Activated CD8-positive, alpha-beta memory T cell treated with anti-CD3 and anti-CD28 coated beads, Interleukin-2, amount 10 ng/mL, durations not matched to agents 7 days and 5 days (primary cell): ENCODE data around the gene IGFALS. TPM values are rescaled to one million over a fixed set of nuclear protein-coding genes. Genes with fewer than 3 reads are reported as not detected.

ENCODE experiments used
- ATAC-seq: fragments of 150-1000 bp; cut with Tn5 transposase; one replicate; pipeline ENCODE4 v1.10.0; 2021; ENCODE audit warnings: moderate library complexity
- CTCF ChIA-PET: fragments of 350-600 bp; sonication (Branson Sonifier 250); formaldehyde crosslinking; loops from one replicate; lab custom pipeline; 2021; ENCODE audit warnings: antibody characterized with exemption; lab: Charles Lee
- DNase-seq: peaks from one replicate; pipeline ENCODE4 v3.0.0-alpha.2; 2020
- H3K27ac Mint-ChIP-seq: one replicate; pipeline ENCODE4 v1.8.0; 2021; ENCODE audit warnings: mild to moderate bottlenecking, mixed read lengths
- H3K27me3 Mint-ChIP-seq: one replicate; pipeline ENCODE4 v1.8.0; 2021; ENCODE audit warnings: mixed read lengths
- H3K36me3 Mint-ChIP-seq: one replicate; pipeline ENCODE4 v1.8.0; 2021; ENCODE audit warnings: mild to moderate bottlenecking, mixed read lengths
- H3K4me1 Mint-ChIP-seq: one replicate; pipeline ENCODE4 v1.8.0; 2021; ENCODE audit warnings: mixed read lengths
- H3K4me3 Mint-ChIP-seq: one replicate; pipeline ENCODE4 v1.8.0; 2021; ENCODE audit warnings: mild to moderate bottlenecking, moderate library complexity, mixed read lengths
- H3K9me3 Mint-ChIP-seq: one replicate; pipeline ENCODE4 v1.8.0; 2022; ENCODE audit warnings: low read depth, mixed read lengths
- total RNA-seq, 2 experiments: library from RNA; stranded (reverse); gene quantifications; one replicate each; pipeline ENCODE4 v1.2.3, GENCODE V29; 2021

The IGFALS gene
- total RNA-seq, 2 experiments from 2014 or later, result not detected

- Mint-ChIP-seq H3K27me3 (no peaks in the 10 kb centered on the region), H3K9me3 (no peaks in the 10 kb centered on the region), H3K4me3 (no peak overlapping the region), H3K27ac (no peak overlapping the region), H3K36me3 (no peaks in the 10 kb centered on the region), H3K4me1 (no peaks in the 10 kb centered on the region)
- ATAC-seq (no peak), DNase-seq (no peak)
- CTCF ChIA-PET, result no interaction called here
These were observed 2.8 kb downstream of the IGFALS start for GRCh38 chr16:1790611-1791255.

- Mint-ChIP-seq H3K4me3 (no peak overlapping the region), H3K27me3 (no peaks in the 10 kb centered on the region), H3K4me1 (no peaks in the 10 kb centered on the region), H3K27ac (no peak overlapping the region), H3K36me3 (no peaks in the 10 kb centered on the region), H3K9me3 (no peaks in the 10 kb centered on the region)
- ATAC-seq, result no peak
- no peak for DNase-seq
- CTCF ChIA-PET, result no interaction called here
These were observed 3.3 kb downstream of the IGFALS start for GRCh38 chr16:1790261-1790610.

DNA sequence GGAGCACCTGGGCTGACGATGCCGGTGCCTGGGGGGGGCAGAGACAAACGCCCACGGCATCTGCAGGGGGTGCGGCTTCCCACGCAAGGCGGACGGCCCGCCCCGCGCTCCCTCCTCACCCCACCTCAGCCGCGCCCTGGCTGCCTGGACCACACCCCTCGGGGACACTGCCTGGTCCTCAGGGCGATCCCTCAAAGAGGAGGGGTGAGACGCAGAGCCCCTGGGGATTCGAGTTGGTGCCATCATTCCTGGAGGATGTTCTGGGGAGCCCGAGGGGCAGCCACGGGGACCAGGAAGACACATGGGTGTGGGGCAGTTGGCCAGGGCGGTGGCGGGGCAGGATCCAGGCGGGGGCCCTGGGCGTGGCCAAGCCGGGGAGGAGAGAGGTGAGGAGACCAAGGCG, 3.9 kb downstream of the IGFALS start:
- no peaks in the 10 kb centered on the region for H3K27me3 Mint-ChIP-seq
- DNase-seq (no peak), ATAC-seq (no peak)
- peaks cover 2% of the 10 kb centered on the region for H3K4me1 Mint-ChIP-seq
- no peaks in the 10 kb centered on the region for H3K36me3 Mint-ChIP-seq
- CTCF ChIA-PET, result no interaction called here
- H3K9me3 Mint-ChIP-seq, result no peaks in the 10 kb centered on the region
- no peak overlapping the region for H3K4me3 Mint-ChIP-seq
- H3K27ac Mint-ChIP-seq, result no peak overlapping the region

DNA sequence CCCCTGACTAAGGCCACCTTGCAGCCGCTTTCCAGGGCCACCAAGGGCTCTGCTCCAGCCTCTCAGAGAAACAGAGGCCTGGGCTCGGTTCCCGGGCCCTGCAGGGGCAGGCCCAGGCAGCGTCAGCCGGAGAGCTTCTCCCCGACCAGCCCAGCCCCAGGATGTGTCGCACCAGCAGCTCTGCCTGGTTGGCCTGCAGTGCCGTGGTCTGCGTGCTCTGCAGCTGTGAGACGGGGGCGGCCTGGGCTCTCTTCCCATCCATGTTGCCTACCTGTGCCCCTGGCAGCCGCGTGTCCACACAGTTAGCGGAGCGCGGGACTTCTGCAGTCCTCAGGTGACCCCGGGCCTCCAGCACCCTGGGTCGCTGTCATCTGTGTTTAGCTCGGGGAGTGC, 4.8 kb downstream of the IGFALS start:
- CTCF ChIA-PET, result no interaction called here
- no peaks in the 10 kb centered on the region for H3K36me3 Mint-ChIP-seq
- H3K27me3 Mint-ChIP-seq, result no peaks in the 10 kb centered on the region
- ATAC-seq (no peak), DNase-seq (peak; percentile 38)
- peaks cover 7% of the 10 kb centered on the region for H3K4me1 Mint-ChIP-seq
- H3K27ac Mint-ChIP-seq, result no peak overlapping the region
- no peaks in the 10 kb centered on the region for H3K9me3 Mint-ChIP-seq
- no peak overlapping the region for H3K4me3 Mint-ChIP-seq

- Mint-ChIP-seq H3K4me1 (peaks cover 11% of the 10 kb centered on the region), H3K27ac (no peak overlapping the region), H3K27me3 (no peaks in the 10 kb centered on the region), H3K36me3 (no peaks in the 10 kb centered on the region), H3K4me3 (no peak overlapping the region), H3K9me3 (no peaks in the 10 kb centered on the region)
- ATAC-seq (no peak), DNase-seq (peak; percentile 38)
- CTCF ChIA-PET, result no interaction called here
These were observed 5.3 kb downstream of the IGFALS start for GRCh38 chr16:1788095-1788707.

DNA sequence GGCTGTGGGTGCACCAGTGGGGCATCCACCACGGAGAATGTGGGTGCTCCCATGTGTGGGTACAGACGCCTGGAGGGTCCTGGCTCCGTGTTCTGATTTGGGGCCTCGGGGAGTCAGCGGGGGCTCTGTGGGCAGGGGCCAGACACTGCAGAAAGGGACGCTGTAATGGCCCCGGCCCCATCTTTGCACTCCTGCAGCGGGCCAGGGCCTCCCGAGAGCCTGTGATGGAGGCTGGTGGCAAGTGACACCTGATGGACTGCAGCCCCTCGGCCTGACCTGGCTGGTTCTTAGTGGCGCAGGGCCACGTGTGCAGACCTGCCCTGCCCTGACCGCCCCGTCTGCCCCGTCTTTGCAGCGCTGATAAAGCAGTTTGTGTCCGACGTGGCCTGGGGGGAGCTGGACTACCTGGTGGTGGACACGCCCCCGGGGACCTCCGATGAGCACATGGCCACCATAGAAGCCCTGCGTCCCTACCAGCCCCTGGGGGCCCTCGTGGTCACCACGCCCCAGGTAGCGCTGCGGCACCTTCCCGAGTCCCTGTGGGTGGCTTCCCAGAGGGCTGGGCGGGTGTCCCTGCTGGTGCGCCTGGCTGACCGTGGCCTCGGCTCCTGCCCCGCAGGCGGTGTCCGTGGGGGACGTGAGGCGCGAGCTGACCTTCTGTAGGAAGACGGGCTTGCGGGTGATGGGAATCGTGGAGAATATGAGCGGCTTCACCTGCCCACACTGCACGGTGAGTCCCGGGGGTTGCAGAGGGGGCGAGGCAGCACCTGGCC, 6.0 kb downstream of the IGFALS start:
- no peak overlapping the region for H3K27ac Mint-ChIP-seq
- H3K27me3 Mint-ChIP-seq, result no peaks in the 10 kb centered on the region
- no peaks in the 10 kb centered on the region for H3K9me3 Mint-ChIP-seq
- CTCF ChIA-PET, result no interaction called here
- no peaks in the 10 kb centered on the region for H3K36me3 Mint-ChIP-seq
- peaks cover 12% of the 10 kb centered on the region for H3K4me1 Mint-ChIP-seq
- DNase-seq (no peak), ATAC-seq (no peak)
- no peak overlapping the region for H3K4me3 Mint-ChIP-seq

GRCh38 chr16:1787056-1787321, 6.5 kb downstream of the IGFALS start:
- CTCF ChIA-PET, result no interaction called here

GRCh38 chr16:1786242-1787055, 7.1 kb downstream of the IGFALS start:
- no peak overlapping the region for H3K4me3 Mint-ChIP-seq
- no peaks in the 10 kb centered on the region for H3K27me3 Mint-ChIP-seq
- H3K36me3 Mint-ChIP-seq, result no peaks in the 10 kb centered on the region
- H3K4me1 Mint-ChIP-seq, result peaks cover 17% of the 10 kb centered on the region
- ATAC-seq (no peak), DNase-seq (no peak)
- H3K27ac Mint-ChIP-seq, result no peak overlapping the region
- H3K9me3 Mint-ChIP-seq, result no peaks in the 10 kb centered on the region
- CTCF ChIA-PET, result no interaction called here

More at GRCh38 chr16:1787056-1787321, 6.5 kb downstream of the IGFALS start:
- Mint-ChIP-seq H3K4me1 (peaks cover 12% of the 10 kb centered on the region), H3K36me3 (no peaks in the 10 kb centered on the region), H3K27me3 (no peaks in the 10 kb centered on the region), H3K27ac (no peak overlapping the region), H3K4me3 (no peak overlapping the region), H3K9me3 (no peaks in the 10 kb centered on the region)
- ATAC-seq (no peak), DNase-seq (no peak)

GRCh38 chr16:1785846-1786170, 7.7 kb downstream of the IGFALS start:
- CTCF ChIA-PET, result no interaction called here
- no peak for ATAC-seq
- Mint-ChIP-seq H3K9me3 (no peaks in the 10 kb centered on the region), H3K27ac (no peak overlapping the region), H3K36me3 (no peaks in the 10 kb centered on the region), H3K27me3 (no peaks in the 10 kb centered on the region), H3K4me3 (no peak overlapping the region), H3K4me1 (peaks cover 22% of the 10 kb centered on the region)
- no peak for DNase-seq

- Mint-ChIP-seq H3K4me1 (peaks cover 24% of the 10 kb centered on the region), H3K36me3 (no peaks in the 10 kb centered on the region), H3K27ac (no peak overlapping the region), H3K27me3 (no peaks in the 10 kb centered on the region), H3K9me3 (no peaks in the 10 kb centered on the region), H3K4me3 (no peak overlapping the region)
- ATAC-seq (no peak), DNase-seq (no peak)
- CTCF ChIA-PET, result no interaction called here
These were observed 8.3 kb downstream of the IGFALS start for GRCh38 chr16:1784977-1785845.

- Mint-ChIP-seq H3K27ac (peak within 1 kb of the TSS; percentile 88), H3K36me3 (no peaks in the 10 kb centered on the region), H3K9me3 (no peaks in the 10 kb centered on the region), H3K4me1 (peaks cover 24% of the 10 kb centered on the region), H3K4me3 (peak within 1 kb of the TSS; percentile 93), H3K27me3 (no peaks in the 10 kb centered on the region)
- DNase-seq (peak; percentile 100), ATAC-seq (peak; percentile 91)
- CTCF ChIA-PET, result interaction anchor here (0.6 to 2.7 kb wide), 10 partner anchors 10 to 362 kb away, joined by 3 to 47 read pairs (median 5); partner anchors contain the start of genes EME2, FAHD1, HAGH and MAPK8IP3
These were observed 10.9 kb downstream of the IGFALS start, which contains the start of the genes NUBP2 and SPSB3 for GRCh38 chr16:1782408-1783264. TSS of gene NUBP2 (plus strand) at chr16:1782960. CDS start at chr16:1783021, 61 bp downstream. TSS of gene SPSB3 (minus strand) at chr16:1782571. CDS start at chr16:1781483, 1,088 bp downstream.
